Measurements from ENCODE around the gene LCN10.

DNA sequence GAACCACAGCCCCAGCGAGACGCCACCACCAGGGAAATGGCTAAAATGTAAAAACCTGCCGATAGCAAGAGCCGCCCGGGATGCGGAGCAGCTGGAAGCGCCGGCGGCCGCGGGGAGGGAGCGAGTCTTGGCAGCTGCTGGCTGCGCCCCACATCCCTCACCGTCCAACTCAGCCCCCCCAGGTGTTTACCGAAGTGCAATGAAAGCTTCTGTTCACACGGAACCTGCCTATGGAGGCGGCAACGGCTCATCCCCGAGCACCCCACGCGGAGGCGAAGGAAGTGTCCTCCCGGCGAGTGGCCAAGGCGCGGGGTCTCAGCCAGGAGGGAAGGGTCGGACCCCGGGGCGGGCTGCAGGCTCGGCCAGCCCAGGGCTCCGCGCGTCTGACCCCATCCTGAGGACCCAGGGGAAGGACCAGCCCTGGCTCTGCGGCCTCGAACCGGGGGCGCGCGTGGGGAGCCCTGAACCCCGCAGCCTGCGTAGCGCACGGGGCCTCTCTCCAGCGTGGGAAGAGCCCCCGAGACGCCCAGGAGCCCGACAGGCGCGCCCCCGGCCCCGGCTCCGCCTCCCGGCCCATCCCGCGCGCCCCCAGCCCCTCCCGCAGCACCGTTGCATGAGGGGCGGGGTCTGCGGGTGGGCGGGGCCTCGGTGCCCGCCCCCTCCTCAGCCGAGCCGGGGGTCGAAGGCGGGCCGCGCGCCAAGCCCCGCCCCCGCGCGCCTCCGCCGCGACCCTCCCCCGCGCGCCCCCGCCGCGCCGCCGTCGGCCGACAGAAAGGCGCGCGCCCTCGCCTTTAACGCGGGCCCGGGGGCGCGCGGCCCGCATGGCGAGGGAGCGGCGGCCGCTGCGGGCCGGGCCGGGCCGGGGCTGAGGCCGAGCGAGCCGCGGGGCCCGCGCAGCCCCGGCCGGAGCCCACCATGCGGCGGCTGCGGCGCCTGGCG, 30.7 kb downstream of the LCN10 start, which contains the start of gene DIPK1B:
- TF ChIP-seq POLR2AphosphoS5 (IDR thresholded peaks at IDR 0.05) (no peak), EP300 (IDR thresholded peaks at IDR 0.05) (no peak)
- TF ChIP-seq, protein P1, sequence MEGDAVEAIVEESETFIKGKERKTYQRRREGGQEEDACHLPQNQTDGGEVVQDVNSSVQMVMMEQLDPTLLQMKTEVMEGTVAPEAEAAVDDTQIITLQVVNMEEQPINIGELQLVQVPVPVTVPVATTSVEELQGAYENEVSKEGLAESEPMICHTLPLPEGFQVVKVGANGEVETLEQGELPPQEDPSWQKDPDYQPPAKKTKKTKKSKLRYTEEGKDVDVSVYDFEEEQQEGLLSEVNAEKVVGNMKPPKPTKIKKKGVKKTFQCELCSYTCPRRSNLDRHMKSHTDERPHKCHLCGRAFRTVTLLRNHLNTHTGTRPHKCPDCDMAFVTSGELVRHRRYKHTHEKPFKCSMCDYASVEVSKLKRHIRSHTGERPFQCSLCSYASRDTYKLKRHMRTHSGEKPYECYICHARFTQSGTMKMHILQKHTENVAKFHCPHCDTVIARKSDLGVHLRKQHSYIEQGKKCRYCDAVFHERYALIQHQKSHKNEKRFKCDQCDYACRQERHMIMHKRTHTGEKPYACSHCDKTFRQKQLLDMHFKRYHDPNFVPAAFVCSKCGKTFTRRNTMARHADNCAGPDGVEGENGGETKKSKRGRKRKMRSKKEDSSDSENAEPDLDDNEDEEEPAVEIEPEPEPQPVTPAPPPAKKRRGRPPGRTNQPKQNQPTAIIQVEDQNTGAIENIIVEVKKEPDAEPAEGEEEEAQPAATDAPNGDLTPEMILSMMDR (IDR thresholded peaks at IDR 0.05), result no peak
